Neural progenitor cell (in vitro differentiated cells): ENCODE measurements around the gene ZSCAN10. TPM values are rescaled to one million over a fixed set of nuclear protein-coding genes. Genes with fewer than 3 reads are reported as not detected.

Experiments
- DNase-seq: peaks from one replicate; pipeline ENCODE4 v3.0.0-alpha.2; 2016; ENCODE audit warnings: low spot score
- H2AFZ ChIP-seq: fragments of 200-600 bp; sonication (generic); replicated peaks from 2 replicates; pipeline ENCODE4 v1.6.1; 2016; ENCODE audit warnings: antibody characterized with exemption
- H3F3A ChIP-seq: fragments of 200-600 bp; sonication (generic); 2 replicates; pipeline ENCODE4 v1.6.1; 2016; ENCODE audit warnings: antibody characterized with exemption, low read depth
- H3K27ac ChIP-seq: fragments of 200-600 bp; sonication (generic); 2 replicates; pipeline ENCODE4 v1.5.1; 2016; ENCODE audit warnings: mild to moderate bottlenecking
- H3K27me3 ChIP-seq: fragments of 200-600 bp; sonication (generic); 2 replicates; pipeline ENCODE4 v1.6.1; 2016; ENCODE audit warnings: mild to moderate bottlenecking, moderate library complexity
- H3K36me3 ChIP-seq: fragments of 200-600 bp; sonication (generic); 2 replicates; pipeline ENCODE4 v1.5.1; 2016
- H3K4me1 ChIP-seq: fragments of 200-600 bp; sonication (generic); 2 replicates; pipeline ENCODE4 v1.6.1; 2016; ENCODE audit warnings: mixed run types
- H3K4me2 ChIP-seq: fragments of 200-600 bp; sonication (generic); 2 replicates; pipeline ENCODE4 v1.6.1; 2016
- H3K4me3 ChIP-seq: fragments of 200-600 bp; sonication (generic); 2 replicates; pipeline ENCODE4 v1.5.1; 2016
- H3K79me2 ChIP-seq: fragments of 200-600 bp; sonication (generic); 2 replicates; pipeline ENCODE4 v1.6.1; 2016; ENCODE audit warnings: low read depth
- H3K9ac ChIP-seq: fragments of 200-600 bp; sonication (generic); 2 replicates; pipeline ENCODE4 v1.6.1; 2016
- H3K9me3 ChIP-seq: fragments of 200-600 bp; sonication (generic); 2 replicates; pipeline ENCODE4 v1.5.1; 2016; ENCODE audit warnings: low read depth
- H4K20me1 ChIP-seq: fragments of 200-600 bp; sonication (generic); 2 replicates; pipeline ENCODE4 v1.6.1; 2016; ENCODE audit warnings: low read depth
- H3K27ac Mint-ChIP-seq: 3 replicates; pipeline ENCODE4 v1.8.0; 2021; ENCODE audit warnings: mixed read lengths
- H3K27me3 Mint-ChIP-seq: 2 replicates; pipeline ENCODE4 v1.8.0; 2022; ENCODE audit warnings: low read depth, mild to moderate bottlenecking, inconsistent platforms, moderate library complexity, mixed read lengths; ENCODE audit not compliant: insufficient read depth
- H3K36me3 Mint-ChIP-seq: 3 replicates; pipeline ENCODE4 v1.8.0; 2021; ENCODE audit warnings: mixed read lengths
- H3K4me1 Mint-ChIP-seq: 3 replicates; pipeline ENCODE4 v1.8.0; 2021; ENCODE audit warnings: mixed read lengths
- H3K4me3 Mint-ChIP-seq: 3 replicates; pipeline ENCODE4 v1.8.0; 2021; ENCODE audit warnings: mild to moderate bottlenecking, moderate library complexity, mixed read lengths
- H3K9me3 Mint-ChIP-seq: 3 replicates; pipeline ENCODE4 v1.8.0; 2020; ENCODE audit warnings: mixed read lengths
- EZH2 ChIP-seq: fragments of 200-600 bp; sonication (generic); IDR thresholded peaks from 2 replicates; pipeline ENCODE4 v1.6.1; 2017; ENCODE audit warnings: antibody characterized with exemption, mild to moderate bottlenecking, moderate library complexity
- EZH2phosphoT487 ChIP-seq: fragments of 200-600 bp; sonication (generic); IDR thresholded peaks from 2 replicates; pipeline ENCODE4 v1.6.1; 2017; ENCODE audit warnings: antibody characterized with exemption
- total RNA-seq: library from RNA; depleted of rRNA; stranded (reverse); fragments of >200 nt; gene quantifications from 2 replicates; pipeline ENCODE4 v1.2.3, GENCODE V29; 2015; ENCODE audit warnings: low replicate concordance
- TF ChIP-seq, protein P1 (sequence below): fragments of 200-600 bp; sonication (generic); IDR thresholded peaks from 2 replicates; pipeline ENCODE4 v1.5.1; 2017; ENCODE audit warnings: antibody characterized with exemption, mild to moderate bottlenecking

Gene ZSCAN10
- total RNA-seq, 1 donor from 2014 or later = 5.4 TPM

DNA sequence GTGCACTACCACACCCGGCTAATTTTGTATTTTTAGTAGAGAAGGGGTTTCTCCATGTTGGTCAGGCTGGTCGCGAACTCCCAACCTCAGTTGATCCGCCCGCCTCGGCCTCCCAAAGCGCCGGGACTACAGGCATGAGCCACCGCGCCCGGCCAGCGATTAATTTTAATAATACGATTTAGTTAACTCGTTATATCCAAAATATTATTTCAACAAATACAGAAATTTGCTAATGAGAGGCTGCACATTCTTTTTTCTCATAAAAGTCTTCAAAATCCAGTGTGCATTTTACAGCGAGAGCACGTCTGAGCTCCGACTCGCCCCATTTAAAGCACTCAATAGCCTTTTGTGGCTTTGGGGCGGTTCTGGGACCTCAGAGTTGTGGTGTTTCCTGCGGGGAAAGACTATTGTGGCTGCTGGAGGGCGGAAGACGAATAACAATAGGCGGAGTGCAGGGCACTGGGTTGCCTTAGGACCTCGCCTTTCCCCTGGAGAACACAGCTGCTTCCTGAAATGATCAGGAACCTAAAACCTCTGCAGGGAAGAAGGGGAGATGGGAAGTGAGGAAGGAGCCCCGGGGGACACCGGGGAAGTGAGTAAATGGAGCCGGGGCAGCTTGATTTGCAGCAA is 2.9 kb upstream of the ZSCAN10 start:
- peak overlapping the region; percentile 35 for H2AFZ ChIP-seq
- Mint-ChIP-seq H3K4me3 (peak overlapping the region; percentile 50), H3K27ac (peak overlapping the region; percentile 74), H3K27me3 (peaks cover 21% of the 10 kb centered on the region), H3K4me1 (peaks cover 50% of the 10 kb centered on the region), H3K36me3 (no peaks in the 10 kb centered on the region), H3K9me3 (no peaks in the 10 kb centered on the region)
- no peaks in the 10 kb centered on the region for H3K9me3 ChIP-seq
- no peaks in the 10 kb centered on the region for H4K20me1 ChIP-seq
- H3K27ac ChIP-seq = peak overlapping the region; percentile 71
- H3K27me3 ChIP-seq = peaks cover 6% of the 10 kb centered on the region
- peak overlapping the region; percentile 39 for H3K4me3 ChIP-seq
- peak overlapping the region; percentile 72 for H3K4me2 ChIP-seq
- no peaks in the 10 kb centered on the region for H3K36me3 ChIP-seq
- no peak overlapping the region for H3K9ac ChIP-seq
- peaks cover 66% of the 10 kb centered on the region for H3F3A ChIP-seq
- H3K79me2 ChIP-seq = peaks cover 16% of the 10 kb centered on the region
- H3K4me1 ChIP-seq = peaks cover 35% of the 10 kb centered on the region
- DNase-seq = peak; percentile 91
- TF ChIP-seq EZH2phosphoT487 (no peak), EZH2 (peak; percentile 50)
- TF ChIP-seq, protein P1, sequence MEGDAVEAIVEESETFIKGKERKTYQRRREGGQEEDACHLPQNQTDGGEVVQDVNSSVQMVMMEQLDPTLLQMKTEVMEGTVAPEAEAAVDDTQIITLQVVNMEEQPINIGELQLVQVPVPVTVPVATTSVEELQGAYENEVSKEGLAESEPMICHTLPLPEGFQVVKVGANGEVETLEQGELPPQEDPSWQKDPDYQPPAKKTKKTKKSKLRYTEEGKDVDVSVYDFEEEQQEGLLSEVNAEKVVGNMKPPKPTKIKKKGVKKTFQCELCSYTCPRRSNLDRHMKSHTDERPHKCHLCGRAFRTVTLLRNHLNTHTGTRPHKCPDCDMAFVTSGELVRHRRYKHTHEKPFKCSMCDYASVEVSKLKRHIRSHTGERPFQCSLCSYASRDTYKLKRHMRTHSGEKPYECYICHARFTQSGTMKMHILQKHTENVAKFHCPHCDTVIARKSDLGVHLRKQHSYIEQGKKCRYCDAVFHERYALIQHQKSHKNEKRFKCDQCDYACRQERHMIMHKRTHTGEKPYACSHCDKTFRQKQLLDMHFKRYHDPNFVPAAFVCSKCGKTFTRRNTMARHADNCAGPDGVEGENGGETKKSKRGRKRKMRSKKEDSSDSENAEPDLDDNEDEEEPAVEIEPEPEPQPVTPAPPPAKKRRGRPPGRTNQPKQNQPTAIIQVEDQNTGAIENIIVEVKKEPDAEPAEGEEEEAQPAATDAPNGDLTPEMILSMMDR = no peak

DNA sequence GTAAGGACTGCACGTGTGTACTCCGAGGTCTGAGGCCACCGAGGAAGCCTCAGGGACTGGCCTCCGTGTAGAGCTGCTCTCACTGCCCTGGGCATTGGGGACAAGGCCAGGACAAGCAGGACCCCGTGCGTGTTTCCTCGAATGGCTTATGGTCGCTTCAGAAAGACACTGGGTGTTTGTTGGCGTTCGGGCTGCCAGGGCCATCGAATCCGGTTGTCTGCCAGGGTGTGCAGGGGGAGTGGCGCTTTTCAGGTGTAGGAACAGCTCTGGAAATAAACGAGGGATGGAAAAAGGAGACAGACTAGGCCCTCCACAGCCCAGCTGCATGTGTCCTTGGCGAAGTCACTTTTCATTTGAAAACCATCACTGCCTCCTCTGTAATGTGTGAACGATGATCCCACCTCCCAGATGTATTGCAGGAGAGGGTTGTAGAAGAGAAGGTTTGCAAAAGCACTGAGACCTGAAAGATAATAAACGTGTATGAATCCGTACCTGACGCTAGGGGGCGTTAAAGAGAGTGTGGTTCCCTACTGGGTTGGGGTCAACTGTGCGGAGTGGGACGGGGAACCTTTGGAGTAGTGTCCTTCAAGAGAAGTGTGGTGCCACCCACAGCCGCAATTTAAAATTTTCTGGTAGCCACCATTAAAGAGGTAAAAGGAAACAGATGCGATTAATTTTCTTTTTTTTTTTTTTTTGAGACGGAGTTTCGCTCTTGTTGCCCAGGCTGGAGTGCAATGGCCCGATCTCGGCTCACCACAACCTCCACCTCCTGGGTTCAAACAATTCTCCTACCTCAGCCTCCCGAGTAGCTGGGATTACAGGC is 2.1 kb upstream of the ZSCAN10 start:
- Mint-ChIP-seq H3K4me1 (peaks cover 50% of the 10 kb centered on the region), H3K27ac (peak overlapping the region; percentile 32), H3K9me3 (no peaks in the 10 kb centered on the region), H3K27me3 (peaks cover 19% of the 10 kb centered on the region), H3K36me3 (no peaks in the 10 kb centered on the region), H3K4me3 (peak overlapping the region; percentile 68)
- Histone ChIP-seq H3K9me3 (no peaks in the 10 kb centered on the region), H3K36me3 (no peaks in the 10 kb centered on the region), H4K20me1 (no peaks in the 10 kb centered on the region), H2AFZ (no peak overlapping the region), H3K4me2 (peak overlapping the region; percentile 72), H3K27ac (no peak overlapping the region), H3K79me2 (peaks cover 23% of the 10 kb centered on the region), H3K9ac (no peak overlapping the region), H3K4me1 (peaks cover 35% of the 10 kb centered on the region), H3K4me3 (peak overlapping the region; percentile 39), H3F3A (peaks cover 70% of the 10 kb centered on the region), H3K27me3 (peaks cover 6% of the 10 kb centered on the region)
- TF ChIP-seq EZH2phosphoT487 = no peak
- TF ChIP-seq, protein P1 = peak; percentile 74
- peak; percentile 79 for DNase-seq

DNA sequence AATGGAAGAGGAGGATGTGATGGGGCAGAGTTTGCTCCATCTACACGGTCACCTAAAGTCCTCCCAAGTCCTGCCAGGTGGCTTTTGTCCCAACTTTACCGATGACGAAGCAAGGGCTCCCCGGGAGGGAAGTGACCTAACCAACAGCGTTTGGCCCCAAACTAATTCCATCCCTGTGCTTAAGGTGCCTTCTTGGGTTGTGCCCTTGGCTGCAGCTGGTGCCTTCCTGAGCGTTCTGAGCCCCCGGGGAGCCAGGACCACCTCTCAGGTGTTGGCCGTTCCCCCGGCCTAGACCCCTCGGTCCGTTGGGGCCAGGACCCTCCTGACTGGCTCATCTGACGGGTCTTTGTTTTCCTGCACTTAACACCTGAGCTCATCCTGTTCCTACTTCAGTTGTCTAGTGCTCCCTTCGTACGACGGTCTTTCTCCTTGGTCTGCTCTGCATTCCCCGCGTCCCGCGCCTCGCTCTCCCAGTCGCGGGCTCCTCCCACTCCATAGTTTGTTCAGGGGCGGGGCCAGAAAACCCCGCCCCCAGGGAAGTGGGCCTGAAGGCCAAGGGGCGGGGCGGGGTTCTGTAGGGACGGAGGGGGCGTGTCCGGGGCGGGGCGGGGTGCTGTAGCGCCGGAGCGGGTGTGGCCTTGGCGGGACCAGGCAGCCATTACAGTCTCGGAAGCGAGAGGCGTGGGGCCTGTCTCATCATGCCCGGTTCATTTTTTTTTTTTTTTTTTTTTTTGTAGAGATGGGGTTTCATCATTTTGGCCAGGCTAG is 822 bp upstream of the ZSCAN10 start:
- H3K36me3 Mint-ChIP-seq = no peaks in the 10 kb centered on the region
- H3K27ac Mint-ChIP-seq = peak overlapping the region; percentile 91
- H3K4me1 Mint-ChIP-seq = peaks cover 50% of the 10 kb centered on the region
- Histone ChIP-seq H3K79me2 (peaks cover 29% of the 10 kb centered on the region), H3K4me3 (peak overlapping the region; percentile 47), H4K20me1 (no peaks in the 10 kb centered on the region), H2AFZ (peak overlapping the region; percentile 4), H3K9me3 (no peaks in the 10 kb centered on the region), H3K4me2 (peak overlapping the region; percentile 81), H3K4me1 (peaks cover 31% of the 10 kb centered on the region), H3K27ac (no peak overlapping the region), H3K27me3 (peaks cover 6% of the 10 kb centered on the region), H3K9ac (no peak overlapping the region), H3F3A (peaks cover 60% of the 10 kb centered on the region), H3K36me3 (no peaks in the 10 kb centered on the region)
- H3K27me3 Mint-ChIP-seq = peaks cover 19% of the 10 kb centered on the region
- peak; percentile 98 for DNase-seq
- H3K4me3 Mint-ChIP-seq = peak overlapping the region; percentile 83
- H3K9me3 Mint-ChIP-seq = no peaks in the 10 kb centered on the region
- TF ChIP-seq, protein P1 = no peak
- TF ChIP-seq EZH2 (no peak), EZH2phosphoT487 (no peak)
